Measurements from ENCODE around the gene ATP2B2.

DNA sequence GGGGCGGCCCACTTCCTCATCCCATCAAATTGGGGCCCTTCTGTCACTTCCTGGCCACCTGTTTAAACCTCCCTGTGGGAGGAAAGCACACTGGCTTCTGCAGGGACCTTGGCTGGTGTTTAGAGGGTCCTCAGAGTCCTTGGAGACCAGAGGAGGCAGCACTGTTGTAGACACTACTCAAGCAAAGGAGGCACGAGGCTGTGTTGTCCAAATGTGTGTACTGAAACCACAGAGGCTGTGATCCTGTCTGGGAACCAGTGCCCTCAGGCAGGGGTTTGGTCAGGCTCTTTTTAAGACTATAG is 172.1 kb downstream of the ATP2B2 start:
- no peak for TF ChIP-seq HDAC2 (IDR thresholded peaks at IDR 0.05)
- TF ChIP-seq, protein P1, sequence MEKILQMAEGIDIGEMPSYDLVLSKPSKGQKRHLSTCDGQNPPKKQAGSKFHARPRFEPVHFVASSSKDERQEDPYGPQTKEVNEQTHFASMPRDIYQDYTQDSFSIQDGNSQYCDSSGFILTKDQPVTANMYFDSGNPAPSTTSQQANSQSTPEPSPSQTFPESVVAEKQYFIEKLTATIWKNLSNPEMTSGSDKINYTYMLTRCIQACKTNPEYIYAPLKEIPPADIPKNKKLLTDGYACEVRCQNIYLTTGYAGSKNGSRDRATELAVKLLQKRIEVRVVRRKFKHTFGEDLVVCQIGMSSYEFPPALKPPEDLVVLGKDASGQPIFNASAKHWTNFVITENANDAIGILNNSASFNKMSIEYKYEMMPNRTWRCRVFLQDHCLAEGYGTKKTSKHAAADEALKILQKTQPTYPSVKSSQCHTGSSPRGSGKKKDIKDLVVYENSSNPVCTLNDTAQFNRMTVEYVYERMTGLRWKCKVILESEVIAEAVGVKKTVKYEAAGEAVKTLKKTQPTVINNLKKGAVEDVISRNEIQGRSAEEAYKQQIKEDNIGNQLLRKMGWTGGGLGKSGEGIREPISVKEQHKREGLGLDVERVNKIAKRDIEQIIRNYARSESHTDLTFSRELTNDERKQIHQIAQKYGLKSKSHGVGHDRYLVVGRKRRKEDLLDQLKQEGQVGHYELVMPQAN (conservative IDR thresholded peaks at IDR 0.05), result no peak
- TF ChIP-seq POLR2A (IDR thresholded peaks at IDR 0.05; ENCODE audit: low read depth, low read length), result no peak
- TF ChIP-seq, protein P2, sequence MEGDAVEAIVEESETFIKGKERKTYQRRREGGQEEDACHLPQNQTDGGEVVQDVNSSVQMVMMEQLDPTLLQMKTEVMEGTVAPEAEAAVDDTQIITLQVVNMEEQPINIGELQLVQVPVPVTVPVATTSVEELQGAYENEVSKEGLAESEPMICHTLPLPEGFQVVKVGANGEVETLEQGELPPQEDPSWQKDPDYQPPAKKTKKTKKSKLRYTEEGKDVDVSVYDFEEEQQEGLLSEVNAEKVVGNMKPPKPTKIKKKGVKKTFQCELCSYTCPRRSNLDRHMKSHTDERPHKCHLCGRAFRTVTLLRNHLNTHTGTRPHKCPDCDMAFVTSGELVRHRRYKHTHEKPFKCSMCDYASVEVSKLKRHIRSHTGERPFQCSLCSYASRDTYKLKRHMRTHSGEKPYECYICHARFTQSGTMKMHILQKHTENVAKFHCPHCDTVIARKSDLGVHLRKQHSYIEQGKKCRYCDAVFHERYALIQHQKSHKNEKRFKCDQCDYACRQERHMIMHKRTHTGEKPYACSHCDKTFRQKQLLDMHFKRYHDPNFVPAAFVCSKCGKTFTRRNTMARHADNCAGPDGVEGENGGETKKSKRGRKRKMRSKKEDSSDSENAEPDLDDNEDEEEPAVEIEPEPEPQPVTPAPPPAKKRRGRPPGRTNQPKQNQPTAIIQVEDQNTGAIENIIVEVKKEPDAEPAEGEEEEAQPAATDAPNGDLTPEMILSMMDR (IDR thresholded peaks at IDR 0.05 in 2 of 3, conservative IDR thresholded peaks at IDR 0.05 in 1 of 3; ENCODE audit: control insufficient read depth in 2 of 3, extremely low read depth in 1 of 3, insufficient read depth in 1 of 3, low read depth in 3 of 3, low read length in 3 of 3), result no peak
- TF ChIP-seq, protein P3, sequence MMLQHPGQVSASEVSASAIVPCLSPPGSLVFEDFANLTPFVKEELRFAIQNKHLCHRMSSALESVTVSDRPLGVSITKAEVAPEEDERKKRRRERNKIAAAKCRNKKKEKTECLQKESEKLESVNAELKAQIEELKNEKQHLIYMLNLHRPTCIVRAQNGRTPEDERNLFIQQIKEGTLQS (IDR thresholded peaks at IDR 0.05; ENCODE audit: borderline replicate concordance, extremely low read depth, low read depth, low read length), result no peak
- no peak for TF ChIP-seq POU2F2 (IDR thresholded peaks at IDR 0.05; ENCODE audit: borderline replicate concordance, low read depth, low read length)
- TF ChIP-seq BRCA1 (IDR thresholded peaks at IDR 0.05; ENCODE audit: low read depth, low read length), result no peak
- TF ChIP-seq CBFB (IDR thresholded peaks at IDR 0.05; ENCODE audit: low read depth), result no peak
- no peak for TF ChIP-seq DPF2 (IDR thresholded peaks at IDR 0.05)
